Stimulated activated CD4-positive, alpha-beta T cell treated with anti-CD3 and anti-CD28 coated beads, Interleukin-12 subunit alpha, Interleukin-12 subunit beta, amount 100 ng/mL, for 4 hours (primary cell): ENCODE results near the gene COX7A2.

Experiments used
- DNase-seq: peaks from one replicate; pipeline ENCODE4 v3.0.0-alpha.2; 2020

Gene COX7A2

GRCh38 chr6:75268121-75268987 is 24.8 kb upstream of the COX7A2 start:
- no peak for DNase-seq

- no peak for DNase-seq
Observed at GRCh38 chr6:75267461-75267860, 23.9 kb upstream of the COX7A2 start.

- no peak for DNase-seq
Observed at GRCh38 chr6:75266716-75267291, 23.2 kb upstream of the COX7A2 start.

- DNase-seq = no peak
Observed at GRCh38 chr6:75263401-75263750, 19.8 kb upstream of the COX7A2 start.

GRCh38 chr6:75262716-75263400 is 19.3 kb upstream of the COX7A2 start:
- no peak for DNase-seq

GRCh38 chr6:75261299-75261698 is 17.7 kb upstream of the COX7A2 start:
- no peak for DNase-seq

GRCh38 chr6:75257343-75258087 is 13.9 kb upstream of the COX7A2 start:
- DNase-seq = no peak

GRCh38 chr6:75250552-75250951 is 7.0 kb upstream of the COX7A2 start:
- DNase-seq = no peak

GRCh38 chr6:75249837-75250236 is 6.2 kb upstream of the COX7A2 start:
- DNase-seq = no peak

- no peak for DNase-seq
Observed at GRCh38 chr6:75246386-75246785, 2.8 kb upstream of the COX7A2 start.

GRCh38 chr6:75244063-75244584 is 523 bp upstream of the COX7A2 start:
- DNase-seq = no peak

GRCh38 chr6:75236630-75237029 is 7.0 kb downstream of the COX7A2 start:
- DNase-seq = no peak

- DNase-seq = no peak
Observed at GRCh38 chr6:75235271-75235670, 8.3 kb downstream of the COX7A2 start.

GRCh38 chr6:75234126-75234865 is 9.3 kb downstream of the COX7A2 start:
- DNase-seq = no peak

GRCh38 chr6:75233092-75233615 is 10.4 kb downstream of the COX7A2 start:
- DNase-seq = no peak

- DNase-seq = no peak
Observed at GRCh38 chr6:75230484-75231325, 12.9 kb downstream of the COX7A2 start.

- DNase-seq = no peak
Observed at GRCh38 chr6:75224303-75224926, 19.2 kb downstream of the COX7A2 start.

GRCh38 chr6:75223428-75223827 is 20.2 kb downstream of the COX7A2 start:
- no peak for DNase-seq

- DNase-seq = no peak
Observed at GRCh38 chr6:75222261-75222660, 21.3 kb downstream of the COX7A2 start.

GRCh38 chr6:75221116-75221515 is 22.5 kb downstream of the COX7A2 start:
- DNase-seq = no peak

GRCh38 chr6:75220357-75220756 is 23.2 kb downstream of the COX7A2 start:
- DNase-seq = no peak
